CD4-positive, alpha-beta T cell treated with Interleukin-6 for 4 hours (primary cell): ENCODE data around the gene PRPSAP2.
"Not testable (repeated sequence)": the region's sequence is repeated elsewhere in the genome, so short reads cannot be mapped to it uniquely, and the experiment has no call there.

Source experiments
- DNase-seq: peaks from one replicate; pipeline ENCODE4 v3.0.0-alpha.2; 2020; ENCODE audit warnings: mixed read lengths

PRPSAP2 gene

GRCh38 chr17:18891541-18891940 is 33.6 kb downstream of the PRPSAP2 start:
- DNase-seq: no peak

DNA sequence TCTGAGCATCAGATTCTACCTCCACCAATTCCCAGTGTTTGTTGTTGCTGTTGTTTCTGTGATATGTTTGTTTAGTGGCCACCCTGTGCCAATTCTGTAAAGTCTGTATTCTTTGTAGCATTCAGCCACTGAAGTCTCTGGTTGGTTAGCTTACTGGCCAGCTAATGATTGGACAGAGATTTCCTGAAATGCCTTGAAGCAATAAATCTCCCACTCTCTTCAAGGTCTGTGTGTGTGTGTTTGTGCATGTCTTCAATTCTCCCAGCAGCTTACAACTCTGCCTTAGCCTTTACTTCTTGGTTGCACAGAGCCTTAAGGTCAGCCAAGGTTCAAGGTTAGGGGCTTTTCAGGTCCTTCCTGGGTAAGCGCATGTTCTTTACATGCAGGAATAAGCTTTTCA is 38.2 kb downstream of the PRPSAP2 start:
- DNase-seq: no peak

DNA sequence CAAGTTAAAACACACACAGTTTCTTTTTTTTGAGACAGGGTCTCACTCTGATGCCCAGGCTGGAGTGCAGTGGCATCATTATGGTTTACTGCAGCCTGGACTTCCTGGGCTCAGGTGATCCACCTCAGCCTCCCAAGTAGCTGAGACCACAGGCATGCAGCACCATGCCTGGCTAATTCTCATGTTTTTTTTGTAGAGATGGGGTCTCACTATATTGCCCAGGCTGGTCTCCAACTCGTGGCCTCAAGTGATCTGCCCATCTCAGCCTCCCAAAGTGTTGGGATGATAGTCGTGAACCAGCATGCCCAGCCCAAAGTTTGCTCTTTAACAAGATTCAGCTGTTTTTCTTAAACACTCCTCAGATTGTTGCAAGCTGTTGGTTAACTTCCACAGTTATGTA is 39.0 kb downstream of the PRPSAP2 start:
- no peak for DNase-seq

- DNase-seq: no peak
Measured at GRCh38 chr17:18904482-18904881, 46.6 kb downstream of the PRPSAP2 start.

- no peak for DNase-seq
Measured at GRCh38 chr17:18905226-18905625, 47.3 kb downstream of the PRPSAP2 start.

GRCh38 chr17:18910326-18910725 is 52.4 kb downstream of the PRPSAP2 start:
- no peak for DNase-seq

DNA sequence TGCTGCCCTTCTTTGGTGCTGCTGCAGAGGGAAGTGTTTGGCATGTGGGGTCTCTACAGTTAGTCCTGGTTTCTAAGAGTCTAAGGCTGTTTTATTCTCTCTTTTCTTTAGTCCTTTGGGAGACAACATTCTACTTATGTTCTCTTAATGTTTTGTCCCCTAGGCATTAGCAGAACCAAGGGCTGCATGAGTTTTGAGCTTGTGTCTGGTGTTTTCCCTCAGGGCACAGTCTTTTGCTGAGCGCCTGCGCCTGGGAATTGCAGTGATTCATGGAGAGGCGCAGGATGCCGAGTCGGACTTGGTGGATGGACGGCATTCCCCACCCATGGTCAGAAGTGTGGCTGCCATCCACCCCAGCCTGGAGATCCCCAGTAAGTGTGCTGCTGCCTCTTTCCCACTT is 53.0 kb downstream of the PRPSAP2 start:
- no peak for DNase-seq

DNA sequence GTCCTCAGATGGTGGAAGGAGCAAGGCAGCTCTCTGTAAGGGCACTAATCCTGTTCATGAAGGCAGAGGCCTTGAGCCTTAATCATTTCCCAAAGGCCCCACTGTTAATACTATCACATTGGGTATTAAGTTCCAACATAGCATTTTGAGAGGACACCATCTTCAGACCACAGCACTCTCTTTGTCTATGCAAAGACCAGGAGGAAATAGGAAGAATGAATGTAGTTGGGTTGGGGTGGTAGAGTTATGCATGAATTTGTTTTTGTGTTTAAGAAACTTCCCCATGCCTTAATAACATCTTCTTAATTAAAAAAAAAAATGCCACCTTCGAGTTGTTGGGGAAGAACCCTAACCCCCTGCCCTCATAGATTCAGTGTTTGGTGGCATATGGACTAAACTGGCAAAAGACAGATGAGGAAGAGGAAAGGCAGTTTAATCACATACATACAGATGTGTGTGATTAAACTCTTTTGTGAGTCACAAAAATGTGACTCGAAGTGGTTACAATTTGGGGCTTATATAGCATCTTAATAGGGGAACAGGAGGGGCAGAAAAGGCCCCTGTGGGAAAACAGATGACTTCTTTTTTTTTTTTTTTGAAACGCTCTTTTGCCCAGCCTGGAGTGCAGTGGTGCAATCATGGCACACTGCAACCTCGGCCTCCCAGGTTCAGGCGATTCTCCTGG is 59.0 kb downstream of the PRPSAP2 start:
- no peak for DNase-seq

DNA sequence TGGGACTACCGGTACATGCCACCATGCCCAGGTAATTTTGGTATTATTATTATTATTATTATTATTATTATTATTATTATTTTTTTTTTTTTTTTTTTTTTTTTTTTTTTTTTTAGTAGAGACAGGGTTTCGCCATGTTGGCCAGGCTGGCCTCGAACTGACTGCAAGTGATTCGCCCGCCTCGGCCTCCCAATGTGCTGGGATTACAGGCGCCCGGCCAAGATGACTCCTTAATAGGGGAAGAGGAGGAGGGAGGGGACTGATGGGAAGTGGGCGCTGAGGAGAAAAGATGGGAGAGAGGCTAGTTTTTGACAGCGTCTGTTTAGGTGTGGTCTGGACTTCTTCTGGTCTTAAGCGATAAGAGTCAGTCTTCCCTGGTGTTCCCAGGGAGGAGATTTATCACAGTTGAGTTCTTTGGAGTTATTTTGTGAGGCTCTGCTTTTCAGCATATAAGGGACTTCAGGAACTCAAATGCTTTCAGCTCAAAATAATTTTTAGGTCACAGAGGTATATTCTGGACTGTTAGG is 59.6 kb downstream of the PRPSAP2 start:
- DNase-seq: no peak

DNA sequence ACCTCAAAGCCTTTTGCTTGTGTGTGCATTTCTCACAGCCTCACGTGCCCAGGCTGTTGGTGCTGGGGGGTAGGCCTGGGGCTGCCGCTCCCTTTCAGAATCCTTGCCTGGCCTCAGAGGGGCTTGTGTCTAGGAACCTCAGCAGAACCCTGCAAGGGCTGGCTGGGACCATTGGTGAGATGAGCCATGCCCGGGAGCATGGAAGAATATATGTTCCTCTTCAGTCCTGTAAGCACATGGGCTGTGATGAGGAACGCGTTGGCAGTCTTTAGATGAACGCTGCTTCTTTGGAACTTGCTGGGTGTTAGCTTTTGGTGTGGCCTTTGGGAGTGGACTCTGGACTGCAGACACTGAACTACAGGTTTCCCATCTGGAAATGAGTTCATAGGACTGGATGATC is 62.0 kb downstream of the PRPSAP2 start:
- no peak for DNase-seq

GRCh38 chr17:18920911-18921441 is 63.0 kb downstream of the PRPSAP2 start:
- DNase-seq: peak; percentile 39

DNA sequence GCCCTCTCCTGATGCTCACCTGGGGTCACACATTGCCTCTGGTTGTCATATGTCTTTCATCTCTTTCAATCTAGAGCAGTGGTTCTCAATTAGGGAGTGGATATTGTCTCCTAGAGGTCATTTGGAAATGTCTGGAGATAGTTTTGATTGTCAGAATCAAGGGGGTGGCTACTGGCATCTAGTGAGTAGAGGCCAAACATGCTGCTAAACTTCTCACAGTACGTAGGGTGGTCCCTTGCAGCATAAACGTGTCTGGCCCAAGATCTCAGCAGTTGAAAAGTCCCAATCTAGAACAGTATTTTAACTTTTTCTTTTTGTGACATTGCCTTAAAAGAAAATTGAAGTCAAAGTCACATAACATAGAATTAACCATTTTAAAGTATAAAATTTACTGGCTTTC is 63.6 kb downstream of the PRPSAP2 start:
- DNase-seq: no peak

GRCh38 chr17:18921912-18922451 is 64.1 kb downstream of the PRPSAP2 start:
- DNase-seq: no peak

GRCh38 chr17:18922596-18922995 is 64.7 kb downstream of the PRPSAP2 start:
- DNase-seq: not testable (repeated sequence)

GRCh38 chr17:18925187-18925586 is 67.3 kb downstream of the PRPSAP2 start:
- no peak for DNase-seq

DNA sequence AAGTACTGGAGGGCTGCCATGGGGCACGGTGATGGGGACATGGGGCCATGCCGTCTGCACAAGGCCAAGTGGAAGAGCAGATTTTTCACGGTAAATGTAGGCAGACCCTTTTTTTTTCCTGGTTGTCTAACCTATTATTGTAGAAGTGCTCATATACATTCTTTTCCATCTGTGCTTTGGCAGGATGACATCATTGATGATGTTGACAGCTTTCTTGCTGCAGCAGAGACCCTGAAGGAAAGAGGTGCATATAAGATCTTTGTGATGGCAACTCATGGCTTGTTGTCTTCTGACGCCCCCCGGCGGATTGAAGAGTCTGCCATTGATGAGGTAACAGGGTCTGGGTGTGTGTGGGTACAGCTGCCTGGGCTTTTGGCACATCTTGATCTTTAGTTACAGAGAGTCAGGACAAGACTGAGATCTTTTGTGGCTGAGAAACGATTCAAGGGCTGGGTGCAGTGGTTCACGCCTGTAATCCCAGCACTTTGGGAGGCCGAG is 70.7 kb downstream of the PRPSAP2 start:
- DNase-seq: no peak

GRCh38 chr17:18932360-18933055 is 74.6 kb downstream of the PRPSAP2 start:
- no peak for DNase-seq

DNA sequence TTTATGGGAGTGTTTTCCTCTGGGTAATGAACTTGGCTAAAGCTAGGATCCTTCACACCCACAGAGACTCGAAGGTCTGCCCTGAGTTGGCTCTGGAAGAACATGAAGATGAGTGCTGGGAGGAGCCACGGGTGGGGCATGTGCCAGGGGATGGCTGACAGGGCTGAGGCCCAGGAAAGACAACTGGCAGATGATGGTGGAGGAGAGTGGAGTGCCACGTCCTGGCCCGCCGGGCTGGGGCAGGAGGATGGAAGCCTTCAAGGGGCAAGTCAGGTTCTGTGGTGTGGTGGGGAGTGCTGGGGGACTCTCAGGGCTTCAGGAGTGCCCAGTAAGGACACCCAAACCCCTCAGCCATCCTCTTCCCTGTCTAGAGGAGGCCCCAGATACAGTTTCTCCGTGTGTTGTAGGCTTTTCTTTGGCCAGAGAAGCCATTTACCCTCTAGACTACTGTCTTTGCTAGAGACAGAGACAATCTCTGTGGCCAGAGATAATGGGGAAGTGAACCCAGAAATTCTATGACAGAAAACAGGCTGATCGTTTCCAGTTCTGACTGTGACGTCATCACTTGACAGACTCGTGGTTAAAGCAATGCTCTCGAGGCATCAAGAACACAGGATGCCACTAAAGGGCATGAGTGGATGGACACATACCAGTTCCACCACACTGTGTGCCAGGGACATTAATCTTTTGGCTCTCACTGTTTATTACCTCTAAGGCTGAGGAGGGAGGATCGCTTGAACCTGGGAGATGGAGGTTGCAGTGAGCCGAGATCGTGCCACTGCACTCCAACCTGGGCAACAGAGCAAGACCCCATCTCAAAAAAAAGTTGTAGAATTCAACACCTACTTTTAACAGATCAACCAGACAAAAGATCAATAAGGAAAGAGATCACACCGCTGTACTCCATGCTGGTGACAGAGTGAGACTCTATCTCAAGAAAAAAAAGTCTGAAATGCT is 75.4 kb downstream of the PRPSAP2 start:
- no peak for DNase-seq

DNA sequence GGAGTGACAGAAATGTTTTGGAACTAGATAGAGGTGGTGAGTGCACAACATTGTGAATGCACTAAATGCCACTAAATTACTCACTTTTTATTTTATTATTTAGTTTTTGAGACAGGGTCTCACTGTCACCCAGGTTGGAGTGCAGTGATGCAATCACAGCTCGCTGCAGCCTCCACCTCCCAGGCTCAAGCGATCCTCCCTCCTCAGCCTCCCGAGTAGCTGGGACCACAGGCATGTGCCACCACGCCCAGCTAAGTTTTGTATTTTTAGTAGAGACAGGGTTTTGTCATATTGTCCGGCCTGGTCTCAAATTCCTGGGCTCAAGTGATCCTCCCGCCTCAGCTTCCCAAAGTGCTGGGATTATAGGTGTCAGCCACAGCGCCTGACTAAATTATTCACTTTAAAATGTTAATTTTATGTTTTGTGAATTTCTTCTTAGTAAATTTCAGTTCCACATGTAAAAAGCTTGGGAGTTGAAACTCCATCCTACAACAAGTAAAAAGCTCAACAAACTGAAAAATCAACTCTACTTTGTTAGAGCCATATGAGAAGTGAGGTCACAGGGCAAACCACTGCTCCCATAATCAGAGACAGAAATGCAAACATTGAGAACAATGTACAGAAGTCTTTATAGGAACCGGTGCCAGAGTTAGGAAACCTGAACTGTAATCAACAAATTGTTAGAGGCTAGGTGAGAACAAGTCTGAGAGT is 80.2 kb downstream of the PRPSAP2 start:
- DNase-seq: no peak

GRCh38 chr17:18938692-18939023 is 80.7 kb downstream of the PRPSAP2 start:
- DNase-seq: no peak

GRCh38 chr17:18944646-18945045 is 86.7 kb downstream of the PRPSAP2 start:
- no peak for DNase-seq

DNA sequence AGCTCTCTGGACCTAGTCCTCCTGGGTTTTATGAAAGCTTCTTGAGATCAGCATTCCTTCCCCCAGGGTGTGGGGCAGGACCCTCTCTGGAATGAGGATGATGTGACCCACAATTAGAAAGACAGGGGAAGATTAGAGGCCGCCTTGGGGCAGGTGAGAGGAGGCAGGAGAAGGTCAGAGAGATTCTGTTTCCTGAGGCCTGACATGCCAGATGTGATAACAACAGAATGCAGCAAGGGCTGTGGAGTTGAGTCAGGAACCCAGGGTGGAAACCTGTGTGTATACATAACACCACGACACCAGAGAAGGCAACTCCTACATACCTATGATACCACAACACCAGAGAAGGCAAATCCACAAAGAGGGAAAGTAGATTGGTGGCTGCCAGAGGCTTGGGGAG is 88.6 kb downstream of the PRPSAP2 start:
- no peak for DNase-seq
